DMS 273 (cell line): ENCODE data around the gene CRELD2.

ENCODE experiments used
- DNase-seq: peaks from one replicate; lab custom pipeline; 2025; ENCODE audit not compliant: unreplicated experiment; lab: John Stamatoyannopoulos, UW

CRELD2 gene

DNA sequence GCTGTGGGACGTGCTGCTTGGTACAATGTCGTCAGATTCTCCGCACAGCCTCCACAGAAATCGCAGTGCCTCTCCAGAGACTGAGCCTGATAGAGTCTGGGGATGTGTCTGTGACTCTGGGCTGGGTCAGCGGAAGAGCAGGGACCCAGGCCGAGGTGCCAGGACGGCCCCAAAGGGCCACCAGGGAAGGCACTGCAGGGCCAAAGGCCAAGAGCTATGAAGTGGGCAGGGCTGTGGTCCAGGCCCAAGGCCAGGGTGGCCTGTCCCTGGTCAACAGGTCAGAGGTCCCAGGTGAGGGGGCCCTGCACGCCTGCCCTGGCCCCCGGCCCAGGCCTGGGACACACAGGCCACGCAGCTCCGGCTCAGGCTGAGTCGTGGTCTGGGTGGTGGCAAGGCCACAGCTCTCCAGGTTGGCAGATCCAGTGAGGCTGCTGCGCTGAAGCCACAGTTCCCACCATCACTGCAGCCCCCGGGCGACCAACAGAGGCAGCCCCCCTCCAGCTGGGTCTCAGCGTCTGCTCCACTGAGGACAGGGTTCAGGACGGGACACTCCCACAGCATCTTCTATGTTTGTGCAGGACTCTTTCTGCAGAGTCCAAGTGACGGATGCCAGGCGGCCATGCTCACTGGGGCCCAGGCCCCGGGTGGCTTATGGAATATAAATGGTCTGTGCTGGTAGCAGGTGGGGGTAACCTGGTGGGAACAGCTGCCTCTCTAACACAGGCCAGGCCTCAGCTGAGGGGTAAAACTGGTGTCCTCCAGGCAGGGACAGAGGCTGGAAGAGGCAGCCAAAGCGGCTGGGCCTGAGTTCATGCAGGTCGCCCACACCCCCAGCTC, 37.4 kb downstream of the CRELD2 start:
- DNase-seq, result no peak

DNA sequence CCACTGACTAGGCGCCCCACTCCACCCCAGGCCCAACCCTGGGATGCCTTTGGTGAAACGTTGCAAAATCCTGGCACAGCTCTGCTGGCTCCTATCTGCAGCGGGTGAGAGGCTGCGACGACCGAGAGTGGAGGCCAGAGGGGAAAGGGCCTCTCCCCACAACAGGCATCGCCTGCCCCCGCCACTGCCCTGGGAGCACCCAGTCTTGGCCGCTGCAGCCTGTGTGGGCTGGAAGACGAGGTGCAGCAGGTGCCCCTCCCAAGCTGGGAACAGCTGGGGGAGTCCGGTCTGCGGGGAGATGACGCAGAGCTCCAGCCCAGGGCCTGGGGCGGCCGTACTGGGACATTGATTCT, 38.0 kb downstream of the CRELD2 start:
- DNase-seq, result no peak

DNA sequence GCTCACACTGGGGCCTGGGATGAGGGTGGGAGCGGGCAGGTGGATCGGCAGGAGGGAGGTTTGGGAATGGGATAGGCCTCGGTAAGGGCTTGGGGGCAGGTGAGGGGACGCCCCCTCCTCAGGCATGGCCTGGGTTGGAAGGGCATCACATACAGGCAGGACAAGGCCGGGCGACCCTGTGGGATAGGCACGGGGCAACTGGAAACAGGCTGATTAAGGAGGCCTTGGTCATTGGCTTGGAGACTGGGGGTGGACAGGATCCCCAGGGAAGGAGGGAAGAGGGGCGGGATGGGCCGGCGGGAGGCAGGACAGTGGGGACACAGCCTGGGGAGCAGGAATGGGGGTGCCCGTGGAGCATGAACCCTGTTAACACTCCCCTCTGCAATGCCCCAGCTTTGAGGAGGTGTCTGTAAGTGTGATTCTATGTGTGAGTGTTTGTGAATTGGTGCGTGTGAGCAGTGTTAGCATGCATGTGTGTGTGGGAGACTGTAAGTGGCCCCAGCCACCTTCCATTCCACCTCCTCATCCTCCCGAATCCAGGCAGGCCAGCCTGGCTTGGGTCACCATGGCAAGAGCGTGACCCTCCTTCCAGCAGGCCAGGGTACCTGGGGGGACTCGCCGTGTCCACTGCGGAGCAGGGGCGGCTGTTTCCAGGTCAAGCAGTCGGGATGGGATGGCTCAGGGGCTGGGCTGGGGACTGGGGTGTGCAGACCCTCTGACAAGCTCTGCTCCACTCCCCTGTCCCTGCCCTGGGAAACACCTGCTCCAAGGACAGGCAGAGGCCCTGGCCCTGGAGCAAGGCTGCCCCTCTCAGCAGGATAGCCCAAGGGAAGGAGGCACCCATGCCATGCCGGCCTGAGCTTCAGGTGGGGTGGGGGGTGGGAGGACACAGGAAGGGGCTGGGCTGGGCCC, 38.7 kb downstream of the CRELD2 start:
- no peak for DNase-seq

DNA sequence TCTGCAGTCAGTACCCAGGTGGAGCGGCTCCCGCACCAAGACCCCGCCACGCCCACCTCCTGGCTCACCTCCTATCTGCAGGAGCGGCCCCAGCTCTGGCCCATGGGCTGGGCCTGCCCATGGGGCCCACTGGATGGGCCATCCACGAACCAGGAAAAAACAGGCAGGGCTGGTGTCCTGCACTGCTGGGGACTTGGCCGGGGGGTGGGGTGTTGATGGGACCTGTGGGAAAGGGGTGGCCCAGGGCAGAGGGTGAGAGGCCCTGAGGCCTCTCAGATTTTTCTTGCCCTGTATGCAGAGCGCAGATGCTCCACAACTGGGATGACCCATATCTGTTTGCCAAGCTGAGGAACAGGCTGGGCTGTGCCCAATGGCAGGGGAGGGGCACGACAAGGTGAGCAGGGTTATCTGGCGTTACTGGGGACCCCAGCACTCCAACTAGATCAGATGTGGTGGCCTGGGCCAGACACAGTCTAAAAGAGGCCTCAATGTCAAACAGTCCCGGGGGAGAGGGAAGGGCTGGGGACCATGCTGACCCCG, 39.5 kb downstream of the CRELD2 start:
- DNase-seq, result no peak

DNA sequence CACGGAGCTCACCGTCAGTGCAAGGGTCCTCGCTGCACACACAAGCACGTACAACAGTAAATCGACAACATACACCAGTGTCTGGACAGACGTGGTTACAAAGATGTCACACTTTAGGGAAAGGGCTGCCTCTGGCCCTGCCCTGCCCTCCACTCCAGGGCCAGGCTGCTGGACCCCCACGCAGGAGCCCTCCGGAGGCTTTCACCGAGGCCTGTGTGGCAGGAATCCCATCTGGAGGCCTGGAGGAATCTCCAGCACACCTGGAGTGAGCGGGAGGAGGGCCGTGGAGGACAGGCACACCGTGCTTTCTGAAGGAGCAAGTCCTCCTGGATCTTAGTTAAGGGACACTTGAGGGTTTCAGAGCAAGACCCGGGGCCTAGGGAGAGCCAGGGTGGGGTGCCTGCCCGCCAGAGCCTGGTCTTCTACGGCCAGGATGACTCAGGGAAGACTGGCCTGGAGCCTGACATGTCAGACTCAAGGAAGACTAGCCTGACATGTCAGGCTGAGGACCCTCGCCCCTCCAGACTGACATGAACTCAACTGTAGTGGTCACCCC, 40.0 kb downstream of the CRELD2 start:
- no peak for DNase-seq

DNA sequence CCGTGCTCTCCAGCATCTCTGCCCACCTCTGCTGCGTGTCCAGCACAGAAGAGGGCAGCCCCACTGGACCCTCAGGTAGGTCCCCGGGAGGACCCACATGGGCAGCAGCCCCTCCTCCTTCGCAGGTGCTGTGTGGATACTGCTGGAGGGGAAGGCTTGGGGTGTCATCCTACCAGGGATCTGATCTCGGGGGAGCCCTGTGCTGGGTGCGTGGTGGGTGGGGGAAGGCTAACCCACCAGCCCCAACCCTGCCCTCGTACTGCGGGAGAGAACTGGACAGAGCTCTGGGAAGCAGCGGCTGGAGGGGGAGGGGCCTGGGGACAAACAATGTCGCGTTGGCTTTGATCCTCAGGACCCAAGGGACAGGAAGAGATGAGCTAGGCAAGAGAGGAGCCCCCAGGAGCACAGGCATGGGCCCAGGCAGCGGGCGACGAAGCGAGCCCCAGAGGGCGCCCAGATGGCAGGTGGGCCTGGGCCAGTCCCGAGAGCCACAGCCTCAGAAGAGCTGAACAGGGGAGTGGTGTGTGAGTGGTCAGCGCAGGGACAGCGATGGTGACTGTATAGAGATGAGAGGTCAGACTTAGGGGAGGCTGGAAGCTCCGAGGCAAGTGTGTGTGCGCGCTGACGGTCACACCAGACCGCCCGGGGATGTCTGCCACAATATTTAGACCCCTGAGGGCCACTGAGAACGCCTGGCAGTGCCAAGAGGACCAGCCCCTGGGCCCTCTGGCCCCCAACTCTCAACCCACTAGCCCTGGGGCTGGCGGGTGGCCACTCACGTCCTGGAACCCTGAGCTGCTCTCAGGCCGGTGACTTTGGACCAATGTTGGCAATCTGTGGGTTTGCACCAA, 40.7 kb downstream of the CRELD2 start:
- DNase-seq, result no peak

DNA sequence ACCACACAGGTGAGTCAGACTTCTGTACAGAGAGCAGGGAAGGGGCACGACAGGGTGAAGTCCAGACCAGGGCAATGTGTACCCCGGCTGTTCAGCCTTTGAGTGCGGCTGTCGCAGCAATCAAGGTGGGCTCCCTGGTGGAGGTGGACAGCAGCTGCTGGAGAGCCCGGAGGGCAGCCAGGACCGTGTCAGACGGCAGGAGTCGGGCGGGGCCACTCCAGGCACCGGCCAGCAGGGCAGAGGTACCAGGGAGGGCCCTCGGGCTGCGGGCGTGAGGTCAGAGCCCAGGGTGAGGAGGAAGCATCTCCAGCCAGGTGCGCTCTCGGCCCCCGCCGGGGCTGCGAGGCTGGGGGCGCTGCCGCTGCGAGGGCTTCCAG, 41.3 kb downstream of the CRELD2 start:
- DNase-seq, result no peak

DNA sequence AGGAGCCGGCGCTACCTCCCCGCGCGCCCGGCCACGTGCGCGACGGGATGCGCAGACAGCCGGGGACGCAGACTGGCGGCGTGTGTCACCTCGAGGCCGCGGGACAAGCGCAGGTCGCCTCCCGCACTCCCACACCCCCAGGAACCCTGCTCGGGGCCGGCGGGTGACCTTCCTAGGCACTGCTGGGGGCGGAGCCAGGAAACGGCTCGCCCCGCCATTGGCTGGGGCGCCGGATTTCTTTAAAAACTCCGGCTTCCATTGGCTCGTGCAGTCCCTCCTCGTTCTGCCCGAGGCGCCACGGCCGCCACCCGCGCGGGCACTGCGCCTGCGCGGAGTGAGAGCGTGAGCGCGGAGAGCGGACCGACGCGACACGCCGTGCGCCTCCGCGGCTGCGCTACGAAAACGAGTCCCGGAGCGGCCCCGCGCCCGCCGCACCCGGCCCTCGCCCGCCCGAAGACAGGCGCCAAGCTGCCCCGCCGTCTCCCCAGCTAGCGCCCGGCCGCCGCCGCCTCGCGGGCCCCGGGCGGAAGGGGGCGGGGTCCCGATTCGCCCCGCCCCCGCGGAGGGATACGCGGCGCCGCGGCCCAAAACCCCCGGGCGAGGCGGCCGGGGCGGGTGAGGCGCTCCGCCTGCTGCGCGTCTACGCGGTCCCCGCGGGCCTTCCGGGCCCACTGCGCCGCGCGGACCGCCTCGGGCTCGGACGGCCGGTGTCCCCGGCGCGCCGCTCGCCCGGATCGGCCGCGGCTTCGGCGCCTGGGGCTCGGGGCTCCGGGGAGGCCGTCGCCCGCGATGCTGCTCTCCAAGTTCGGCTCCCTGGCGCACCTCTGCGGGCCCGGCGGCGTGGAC, 41.9 kb downstream of the CRELD2 start, which contains the start of gene PIM3:
PIM3 (plus strand) TSS at position 614 of the 846 bp plus-strand sequence; CDS start at position 790, 176 bp downstream.
- DNase-seq, result peak; percentile 98

DNA sequence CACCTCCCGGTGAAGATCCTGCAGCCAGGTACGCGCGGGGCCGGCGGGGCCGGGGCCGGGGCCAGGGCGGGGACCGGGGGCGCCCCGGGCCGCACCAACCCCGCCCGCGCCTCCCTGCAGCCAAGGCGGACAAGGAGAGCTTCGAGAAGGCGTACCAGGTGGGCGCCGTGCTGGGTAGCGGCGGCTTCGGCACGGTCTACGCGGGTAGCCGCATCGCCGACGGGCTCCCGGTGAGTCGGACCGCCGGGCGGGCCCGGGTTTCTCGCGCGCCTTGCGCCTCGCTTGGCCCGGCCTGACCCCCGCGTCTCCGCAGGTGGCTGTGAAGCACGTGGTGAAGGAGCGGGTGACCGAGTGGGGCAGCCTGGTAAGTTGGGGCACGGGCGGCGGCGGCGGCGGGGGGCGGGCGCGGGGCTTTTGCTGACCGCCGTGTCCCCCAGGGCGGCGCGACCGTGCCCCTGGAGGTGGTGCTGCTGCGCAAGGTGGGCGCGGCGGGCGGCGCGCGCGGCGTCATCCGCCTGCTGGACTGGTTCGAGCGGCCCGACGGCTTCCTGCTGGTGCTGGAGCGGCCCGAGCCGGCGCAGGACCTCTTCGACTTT, 42.7 kb downstream of the CRELD2 start:
- DNase-seq, result peak; percentile 63

DNA sequence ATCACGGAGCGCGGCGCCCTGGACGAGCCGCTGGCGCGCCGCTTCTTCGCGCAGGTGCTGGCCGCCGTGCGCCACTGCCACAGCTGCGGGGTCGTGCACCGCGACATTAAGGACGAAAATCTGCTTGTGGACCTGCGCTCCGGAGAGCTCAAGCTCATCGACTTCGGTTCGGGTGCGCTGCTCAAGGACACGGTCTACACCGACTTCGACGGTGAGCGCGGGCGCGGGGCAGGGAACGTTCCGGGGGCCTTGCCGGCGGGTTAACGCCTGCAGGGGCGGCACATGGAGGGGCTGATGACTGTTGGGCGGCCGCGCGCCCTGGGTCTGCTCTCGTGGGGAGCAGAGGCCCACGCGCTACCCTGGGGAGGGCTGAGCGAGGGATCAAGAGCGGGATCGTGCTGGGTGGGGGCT, 43.2 kb downstream of the CRELD2 start:
- peak; percentile 63 for DNase-seq

DNA sequence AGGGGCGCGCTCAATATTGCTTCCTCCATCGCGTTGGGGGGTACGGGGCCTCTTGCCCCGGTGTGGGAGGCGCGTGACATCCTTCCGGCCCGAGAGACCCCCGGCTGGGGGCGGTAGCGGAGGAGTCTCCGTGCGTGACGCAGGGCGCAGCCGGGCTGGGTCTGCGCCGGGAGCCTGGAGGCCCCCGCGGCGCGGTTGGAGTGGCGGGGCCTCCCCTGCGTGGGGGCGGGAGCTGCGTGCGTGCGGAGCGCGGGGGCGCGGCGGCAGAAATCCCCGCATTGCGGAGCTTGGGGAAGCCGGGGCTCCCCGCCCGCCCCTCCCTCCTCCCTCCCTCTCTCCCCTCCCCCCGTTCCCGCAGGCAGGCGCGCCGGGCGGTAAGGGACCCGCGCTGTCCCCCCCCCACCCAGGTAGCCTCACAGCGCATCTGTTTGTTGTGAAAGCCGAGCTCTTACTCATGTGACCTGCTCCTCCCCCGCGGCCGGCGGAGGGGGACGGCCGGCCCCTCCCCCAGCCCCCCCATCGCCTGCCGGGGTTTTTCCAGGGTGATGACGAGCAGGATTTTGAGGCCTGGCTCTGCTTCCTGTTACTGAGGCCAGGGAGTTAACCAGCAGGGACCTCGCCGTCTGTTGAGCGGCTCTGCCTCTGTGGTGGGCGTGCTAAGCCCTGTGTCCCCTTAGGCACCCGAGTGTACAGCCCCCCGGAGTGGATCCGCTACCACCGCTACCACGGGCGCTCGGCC, 43.7 kb downstream of the CRELD2 start:
- DNase-seq, result peak; percentile 79

DNA sequence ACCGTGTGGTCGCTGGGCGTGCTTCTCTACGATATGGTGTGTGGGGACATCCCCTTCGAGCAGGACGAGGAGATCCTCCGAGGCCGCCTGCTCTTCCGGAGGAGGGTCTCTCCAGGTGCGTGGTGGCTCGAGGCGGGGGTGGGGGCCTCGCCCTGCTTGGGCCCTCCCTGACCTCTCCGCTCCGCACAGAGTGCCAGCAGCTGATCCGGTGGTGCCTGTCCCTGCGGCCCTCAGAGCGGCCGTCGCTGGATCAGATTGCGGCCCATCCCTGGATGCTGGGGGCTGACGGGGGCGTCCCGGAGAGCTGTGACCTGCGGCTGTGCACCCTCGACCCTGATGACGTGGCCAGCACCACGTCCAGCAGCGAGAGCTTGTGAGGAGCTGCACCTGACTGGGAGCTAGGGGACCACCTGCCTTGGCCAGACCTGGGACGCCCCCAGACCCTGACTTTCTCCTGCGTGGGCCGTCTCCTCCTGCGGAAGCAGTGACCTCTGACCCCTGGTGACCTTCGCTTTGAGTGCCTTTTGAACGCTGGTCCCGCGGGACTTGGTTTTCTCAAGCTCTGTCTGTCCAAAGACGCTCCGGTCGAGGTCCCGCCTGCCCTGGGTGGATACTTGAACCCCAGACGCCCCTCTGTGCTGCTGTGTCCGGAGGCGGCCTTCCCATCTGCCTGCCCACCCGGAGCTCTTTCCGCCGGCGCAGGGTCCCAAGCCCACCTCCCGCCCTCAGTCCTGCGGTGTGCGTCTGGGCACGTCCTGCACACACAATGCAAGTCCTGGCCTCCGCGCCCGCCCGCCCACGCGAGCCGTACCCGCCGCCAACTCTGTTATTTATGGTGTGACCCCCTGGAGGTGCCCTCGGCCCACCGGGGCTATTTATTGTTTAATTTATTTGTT, 44.6 kb downstream of the CRELD2 start:
- DNase-seq, result no peak

DNA sequence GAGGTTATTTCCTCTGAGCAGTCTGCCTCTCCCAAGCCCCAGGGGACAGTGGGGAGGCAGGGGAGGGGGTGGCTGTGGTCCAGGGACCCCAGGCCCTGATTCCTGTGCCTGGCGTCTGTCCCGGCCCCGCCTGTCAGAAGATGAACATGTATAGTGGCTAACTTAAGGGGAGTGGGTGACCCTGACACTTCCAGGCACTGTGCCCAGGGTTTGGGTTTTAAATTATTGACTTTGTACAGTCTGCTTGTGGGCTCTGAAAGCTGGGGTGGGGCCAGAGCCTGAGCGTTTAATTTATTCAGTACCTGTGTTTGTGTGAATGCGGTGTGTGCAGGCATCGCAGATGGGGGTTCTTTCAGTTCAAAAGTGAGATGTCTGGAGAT, 45.2 kb downstream of the CRELD2 start:
- DNase-seq, result no peak

DNA sequence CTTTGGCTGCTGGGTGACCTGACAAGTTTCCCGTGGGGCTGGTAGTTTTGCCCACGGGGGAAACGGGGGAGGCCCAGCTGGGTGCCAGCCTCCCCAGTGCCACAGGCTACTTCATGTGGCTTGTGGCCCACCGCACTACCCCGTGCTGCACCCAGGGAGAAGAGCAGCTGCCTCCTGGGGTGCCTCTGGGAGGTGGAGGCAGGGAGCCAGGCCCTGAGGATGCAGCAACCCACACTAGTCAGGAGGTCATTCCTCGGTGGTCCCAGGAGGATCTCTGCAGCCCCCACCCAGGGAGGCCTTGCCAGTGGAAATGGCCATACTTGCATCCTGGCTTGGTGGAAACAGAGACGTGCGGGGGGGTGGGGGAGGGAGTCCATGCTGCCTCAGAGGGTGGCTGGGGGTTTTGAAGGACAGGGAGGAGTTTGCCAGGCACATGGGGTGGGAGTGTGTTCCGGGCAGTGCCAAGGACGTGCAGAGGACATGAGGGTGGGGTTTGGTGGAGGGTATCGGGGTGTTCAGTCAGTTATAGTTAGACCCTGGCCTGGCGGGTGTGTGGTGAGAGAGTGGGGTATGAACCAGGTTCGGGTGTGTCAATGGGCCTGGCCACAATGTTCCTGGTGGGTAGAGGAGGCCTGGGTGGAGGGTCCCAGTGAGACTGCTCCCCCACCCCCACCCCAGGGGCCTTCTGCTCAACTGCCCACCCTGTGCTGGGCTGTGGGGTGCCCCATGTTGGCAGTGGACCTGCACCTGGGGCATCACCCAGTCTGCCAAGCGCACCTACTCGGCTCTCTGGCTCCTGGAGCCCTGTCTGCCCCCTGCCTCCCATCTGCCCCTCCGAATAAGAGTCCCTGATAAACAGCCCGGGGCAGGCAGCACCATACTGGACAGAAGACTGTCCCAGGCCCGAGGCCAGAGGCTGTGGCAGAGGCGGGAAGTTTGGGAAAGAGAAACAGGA, 46.0 kb downstream of the CRELD2 start:
- DNase-seq, result no peak

DNA sequence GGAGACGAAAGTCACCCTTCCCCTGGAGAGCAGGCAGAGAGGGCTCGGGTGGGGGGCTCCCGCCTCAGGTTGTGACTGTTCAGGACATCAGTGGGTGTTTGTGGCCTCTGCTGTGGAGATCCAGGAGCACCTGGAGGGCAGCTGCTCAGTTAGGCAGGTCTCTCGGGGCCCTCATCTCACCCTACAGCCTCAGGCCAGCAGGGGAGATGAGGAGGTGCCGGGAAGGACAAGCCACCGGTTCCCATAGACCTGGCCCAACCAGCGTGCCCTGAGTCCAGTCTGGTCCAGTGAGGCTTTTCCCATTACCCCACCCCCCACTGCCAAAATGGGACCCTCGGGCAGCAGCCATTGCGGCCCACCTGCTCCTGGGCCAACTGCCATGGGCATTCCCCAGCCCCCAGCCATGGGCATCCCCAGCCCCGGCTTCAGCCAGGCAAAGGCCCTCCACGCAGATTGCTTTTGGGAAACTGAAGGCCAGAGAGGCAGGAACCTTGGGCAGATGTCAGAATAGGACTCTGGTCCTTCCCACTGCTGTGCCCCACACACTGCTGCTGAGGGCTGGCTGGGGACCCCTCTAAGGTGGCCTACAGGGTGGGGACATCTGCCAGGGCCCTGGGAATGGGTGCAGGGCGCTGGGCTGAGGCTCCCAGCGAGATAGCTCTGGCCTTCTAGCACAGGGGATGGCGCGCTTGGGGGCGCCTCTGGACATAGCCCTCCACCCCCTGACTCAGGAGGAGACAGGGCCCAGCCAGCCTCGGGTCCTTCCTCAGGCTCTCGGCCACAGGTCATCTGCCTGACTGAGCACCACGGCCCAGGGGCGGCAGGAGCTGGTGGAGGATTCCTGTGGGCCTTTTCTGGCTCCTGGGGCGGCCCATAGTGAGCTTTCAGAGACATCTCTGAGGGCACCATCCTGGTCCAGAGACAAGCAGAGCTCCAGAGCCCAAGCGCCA, 46.9 kb downstream of the CRELD2 start:
- no peak for DNase-seq
